HG02885 (cell line): ENCODE data around the gene TJAP1.

Experiments used
- ATAC-seq: cut with Tn5 transposase; IDR thresholded peaks from one replicate; pipeline ENCODE4 v1.9.1; 2021; ENCODE audit warnings: mild to moderate bottlenecking; ENCODE audit not compliant: unreplicated experiment, poor library complexity

Gene TJAP1, protein sequence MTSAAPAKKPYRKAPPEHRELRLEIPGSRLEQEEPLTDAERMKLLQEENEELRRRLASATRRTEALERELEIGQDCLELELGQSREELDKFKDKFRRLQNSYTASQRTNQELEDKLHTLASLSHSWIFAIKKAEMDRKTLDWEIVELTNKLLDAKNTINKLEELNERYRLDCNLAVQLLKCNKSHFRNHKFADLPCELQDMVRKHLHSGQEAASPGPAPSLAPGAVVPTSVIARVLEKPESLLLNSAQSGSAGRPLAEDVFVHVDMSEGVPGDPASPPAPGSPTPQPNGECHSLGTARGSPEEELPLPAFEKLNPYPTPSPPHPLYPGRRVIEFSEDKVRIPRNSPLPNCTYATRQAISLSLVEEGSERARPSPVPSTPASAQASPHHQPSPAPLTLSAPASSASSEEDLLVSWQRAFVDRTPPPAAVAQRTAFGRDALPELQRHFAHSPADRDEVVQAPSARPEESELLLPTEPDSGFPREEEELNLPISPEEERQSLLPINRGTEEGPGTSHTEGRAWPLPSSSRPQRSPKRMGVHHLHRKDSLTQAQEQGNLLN

DNA sequence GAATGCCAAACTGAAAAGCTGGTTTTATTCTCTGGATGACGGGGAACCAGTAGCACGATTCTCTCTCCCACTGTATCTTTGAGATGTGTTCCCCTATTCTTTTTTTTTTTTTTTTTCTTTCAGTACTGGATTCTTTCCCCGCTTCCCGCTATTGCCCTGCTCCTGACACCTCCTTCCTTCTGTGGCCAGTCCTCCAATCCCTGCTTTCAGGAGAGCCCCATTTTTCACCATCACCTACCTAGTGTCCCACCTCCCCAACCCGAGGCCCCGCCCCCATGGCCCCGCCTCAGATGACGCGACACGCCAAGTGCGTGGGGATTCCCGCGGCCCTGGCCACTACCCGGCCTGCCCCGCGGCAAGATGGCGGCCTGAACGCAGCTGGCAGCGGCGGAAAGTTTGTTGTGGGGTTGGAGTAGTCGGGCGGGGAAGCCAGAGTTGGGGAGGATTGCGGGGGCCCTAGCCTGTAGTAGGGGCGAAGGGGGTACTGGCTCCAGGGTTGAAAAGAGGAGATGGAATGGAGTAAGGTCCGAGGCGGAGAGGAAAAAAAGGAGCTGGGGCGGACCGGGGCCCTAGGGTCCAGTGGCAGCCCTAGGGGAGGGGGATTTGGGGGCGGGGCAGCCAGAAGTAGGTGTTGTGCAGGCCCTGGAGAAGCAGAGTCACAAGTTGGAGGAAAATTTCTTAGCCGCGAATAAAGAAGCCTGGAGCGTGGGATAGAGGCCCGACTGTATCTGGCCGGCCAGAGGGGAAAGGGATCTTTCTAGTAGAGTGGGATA is at the start of gene TJAP1:
TSS of gene TJAP1 (plus strand) at position 336 of the 773 bp plus-strand sequence. CDS start 21,432 bp downstream, outside the sequence.
- ATAC-seq = peak; percentile 98

DNA sequence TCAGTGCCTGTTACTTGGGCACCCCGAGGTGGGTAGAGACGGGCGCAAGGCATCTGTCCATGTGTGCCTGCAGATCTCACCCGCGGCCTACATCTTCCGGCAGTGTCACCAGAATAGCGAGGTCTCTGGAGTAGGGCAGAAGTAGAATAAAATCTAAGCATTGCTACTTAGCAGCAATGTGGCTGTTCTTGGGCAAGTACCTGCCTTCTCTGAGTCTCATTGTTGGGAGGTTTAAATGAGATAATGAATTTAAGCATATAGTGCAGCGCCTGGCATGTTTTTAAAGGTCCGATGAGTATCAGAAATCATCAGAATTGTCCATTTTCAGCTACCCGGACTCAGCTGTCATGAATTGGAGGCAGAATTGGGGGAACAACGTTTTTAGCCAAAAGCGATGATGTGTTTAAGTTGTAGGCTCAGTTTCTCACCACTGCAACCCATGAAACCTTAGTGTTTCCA is 49.2 kb upstream of the TJAP1 start:
- ATAC-seq = no peak

DNA sequence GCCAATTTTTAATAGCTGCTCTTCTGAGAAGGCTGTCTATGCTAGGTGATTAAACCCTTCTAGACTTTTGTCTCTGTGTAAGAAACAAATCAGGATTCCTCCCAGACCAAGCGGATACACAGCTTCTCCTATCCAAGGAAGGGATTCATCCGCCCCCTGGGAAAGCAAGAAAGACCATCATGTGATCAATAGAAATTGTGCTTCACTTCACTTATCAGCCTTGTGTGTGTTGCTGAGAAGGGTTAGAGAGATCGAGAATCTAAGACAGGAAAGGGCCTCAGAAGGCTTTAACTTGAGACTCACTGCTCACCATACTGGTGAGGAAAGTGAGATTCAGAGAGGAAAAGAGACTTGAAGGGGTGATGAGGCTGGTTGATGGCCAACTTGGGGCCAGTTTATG is 48.5 kb upstream of the TJAP1 start:
- ATAC-seq = no peak

DNA sequence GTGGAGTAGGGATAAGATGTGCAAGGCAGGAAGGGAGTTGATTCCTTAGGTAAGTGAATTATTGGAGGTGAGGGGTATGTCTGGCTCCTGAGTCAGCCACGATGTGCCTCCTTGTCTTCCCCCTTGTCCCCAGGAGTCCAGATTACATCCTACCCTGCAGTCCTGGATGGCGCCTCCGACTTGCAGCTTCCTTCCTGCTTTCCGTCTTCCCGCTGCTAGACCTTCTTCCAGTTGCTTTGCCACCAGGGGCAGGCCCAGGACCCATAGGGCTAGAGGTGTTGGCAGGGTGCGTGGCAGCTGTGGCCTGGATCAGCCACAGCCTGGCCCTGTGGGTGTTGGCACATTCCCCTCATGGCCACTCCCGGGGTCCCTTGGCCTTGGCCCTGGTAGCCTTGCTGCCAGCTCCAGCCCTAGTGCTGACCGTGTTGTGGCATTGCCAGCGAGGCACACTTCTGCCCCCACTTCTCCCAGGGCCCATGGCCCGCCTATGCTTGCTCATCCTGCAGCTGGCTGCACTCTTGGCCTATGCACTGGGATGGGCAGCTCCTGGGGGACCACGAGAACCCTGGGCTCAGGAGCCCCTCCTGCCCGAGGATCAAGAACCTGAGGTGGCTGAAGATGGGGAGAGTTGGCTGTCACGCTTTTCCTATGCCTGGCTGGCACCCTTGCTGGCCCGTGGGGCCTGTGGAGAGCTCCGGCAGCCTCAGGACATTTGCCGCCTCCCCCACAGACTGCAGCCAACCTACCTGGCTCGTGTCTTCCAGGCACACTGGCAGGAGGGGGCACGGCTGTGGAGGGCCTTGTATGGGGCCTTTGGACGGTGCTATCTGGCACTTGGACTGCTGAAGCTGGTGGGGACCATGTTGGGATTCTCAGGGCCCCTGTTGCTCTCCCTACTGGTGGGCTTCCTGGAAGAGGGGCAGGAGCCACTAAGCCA is 45.1 kb upstream of the TJAP1 start:
- ATAC-seq = no peak

DNA sequence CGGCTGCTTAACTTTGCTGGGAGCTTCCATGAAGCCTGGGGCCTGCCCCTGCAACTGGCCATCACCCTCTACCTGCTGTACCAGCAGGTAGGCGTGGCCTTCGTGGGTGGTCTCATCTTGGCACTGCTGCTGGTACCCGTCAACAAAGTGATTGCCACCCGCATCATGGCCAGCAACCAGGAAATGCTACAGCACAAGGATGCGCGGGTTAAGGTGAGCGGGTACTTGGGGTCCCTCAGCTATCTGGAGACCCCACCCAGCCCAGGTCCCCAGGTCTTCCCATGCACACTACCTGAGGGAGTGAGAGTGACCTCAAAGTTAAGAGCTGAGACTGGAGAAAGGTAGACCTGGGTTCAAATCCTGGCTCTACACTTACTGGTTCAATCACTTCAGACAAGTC is 44.2 kb upstream of the TJAP1 start:
- no peak for ATAC-seq

DNA sequence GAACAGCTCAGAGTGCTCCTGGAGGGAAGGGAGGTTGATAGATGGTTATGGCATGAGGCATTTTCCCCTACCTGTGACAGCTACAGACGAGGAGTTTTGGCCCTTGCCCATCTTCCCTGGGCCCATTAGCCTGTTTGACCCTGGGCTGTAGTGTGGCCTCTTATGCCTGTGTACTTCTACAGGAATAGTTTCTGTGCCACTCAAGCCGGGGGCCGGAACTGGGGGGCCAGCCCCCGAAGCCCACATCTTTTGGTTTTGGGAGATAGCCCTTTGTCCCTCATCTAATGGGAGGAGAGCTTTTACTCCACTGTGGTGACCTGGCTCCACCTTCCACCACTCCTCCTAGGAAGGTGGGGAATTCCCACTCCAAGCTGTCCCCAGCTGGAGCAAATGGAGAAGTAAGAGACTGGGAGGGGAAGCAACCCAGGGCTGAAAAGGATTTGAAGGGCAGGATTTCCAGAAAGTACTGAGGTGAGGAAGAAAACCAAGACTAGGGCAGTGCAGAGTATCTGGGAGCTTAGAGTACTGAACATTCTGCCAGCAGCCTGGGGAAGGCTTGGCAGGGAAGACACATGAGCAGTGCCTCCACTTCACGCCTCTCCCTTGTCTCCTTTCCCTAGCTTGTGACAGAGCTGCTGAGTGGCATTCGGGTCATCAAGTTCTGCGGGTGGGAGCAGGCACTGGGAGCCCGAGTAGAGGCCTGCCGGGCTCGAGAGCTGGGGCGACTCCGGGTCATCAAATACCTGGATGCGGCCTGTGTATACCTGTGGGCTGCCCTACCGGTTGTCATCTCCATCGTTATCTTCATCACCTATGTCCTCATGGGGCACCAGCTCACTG is 43.1 kb upstream of the TJAP1 start:
- no peak for ATAC-seq

DNA sequence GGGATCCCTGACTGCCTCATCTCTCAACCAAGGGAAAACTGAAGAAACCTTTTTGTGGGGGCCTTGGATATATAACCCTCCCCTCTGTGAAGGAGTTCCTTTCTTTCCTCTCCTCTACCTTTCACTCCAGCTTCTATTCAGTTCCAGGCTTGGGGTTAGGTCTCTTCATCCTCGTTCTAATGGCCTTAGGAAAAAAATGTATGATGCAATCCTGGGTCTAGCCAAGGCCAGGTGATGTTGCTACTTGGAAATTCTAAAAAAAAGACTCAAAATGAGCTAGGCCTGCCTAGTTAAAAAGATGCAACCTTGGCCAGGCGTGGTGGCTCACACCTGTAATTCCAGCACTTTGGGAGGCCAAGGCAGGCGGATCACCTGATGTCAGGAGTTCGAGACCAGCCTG is 42.4 kb upstream of the TJAP1 start:
- ATAC-seq = no peak

DNA sequence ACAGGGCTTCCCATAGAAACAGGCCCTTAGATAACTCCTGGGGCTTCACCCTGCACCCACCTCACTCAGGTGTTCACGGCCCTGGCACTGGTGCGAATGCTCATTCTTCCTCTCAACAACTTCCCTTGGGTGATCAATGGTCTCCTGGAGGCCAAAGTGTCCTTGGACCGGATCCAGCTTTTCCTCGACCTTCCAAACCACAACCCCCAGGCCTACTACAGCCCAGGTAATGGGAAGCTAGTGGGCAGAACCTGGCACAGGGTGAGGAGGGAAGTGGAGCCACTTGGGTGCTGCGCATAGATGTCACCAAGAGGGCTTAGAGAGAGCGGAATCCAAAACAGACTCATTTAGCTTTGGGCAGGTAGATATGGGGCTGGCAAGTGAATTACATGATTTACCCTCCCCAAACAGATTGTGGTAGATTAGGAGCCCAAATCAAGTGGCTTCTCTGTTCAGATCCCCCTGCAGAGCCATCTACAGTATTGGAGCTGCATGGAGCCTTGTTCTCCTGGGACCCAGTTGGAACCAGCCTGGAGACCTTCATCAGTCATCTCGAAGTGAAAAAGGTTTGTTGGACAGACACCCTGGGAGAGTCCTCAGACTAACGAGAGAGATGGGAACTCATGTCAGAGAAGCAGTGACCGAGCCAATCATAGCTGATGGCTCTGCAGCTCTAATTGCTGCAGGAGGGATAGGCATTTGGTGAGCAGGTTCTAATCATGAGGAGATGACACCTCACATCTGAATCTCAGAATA is 41.5 kb upstream of the TJAP1 start:
- no peak for ATAC-seq

DNA sequence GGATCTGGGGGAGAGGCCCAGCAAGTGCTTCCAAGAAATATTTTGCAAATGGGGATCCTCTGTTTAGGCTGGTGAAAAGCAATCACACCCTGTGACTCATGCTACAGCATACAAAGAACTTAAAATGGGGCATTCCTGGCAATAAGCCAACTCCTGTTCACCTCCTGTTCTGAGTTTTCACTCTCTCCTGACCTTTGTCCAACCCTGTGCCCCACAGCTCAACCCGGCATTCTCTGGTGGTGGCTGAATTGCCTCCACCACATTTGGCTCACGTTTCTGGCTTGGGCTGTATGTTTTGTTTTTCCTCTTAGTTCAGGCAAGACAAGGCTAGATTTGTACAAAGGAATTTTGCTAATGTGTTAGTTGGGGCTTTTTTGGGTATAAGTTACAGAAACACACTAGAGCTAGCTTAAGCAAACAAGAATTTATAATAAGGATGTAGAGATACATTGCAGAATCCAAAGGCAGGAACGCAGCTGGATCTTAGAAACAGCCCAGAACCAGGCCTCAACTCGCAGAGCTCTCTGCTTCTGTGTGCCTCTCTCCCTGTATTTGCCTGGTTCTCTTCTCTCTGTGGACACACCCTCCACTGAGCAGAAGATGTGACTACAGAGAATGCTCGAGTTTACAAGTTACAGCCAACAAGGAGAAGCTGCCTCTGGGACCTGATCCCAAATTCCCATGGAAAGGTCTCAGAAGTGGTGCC is 40.6 kb upstream of the TJAP1 start:
- no peak for ATAC-seq

DNA sequence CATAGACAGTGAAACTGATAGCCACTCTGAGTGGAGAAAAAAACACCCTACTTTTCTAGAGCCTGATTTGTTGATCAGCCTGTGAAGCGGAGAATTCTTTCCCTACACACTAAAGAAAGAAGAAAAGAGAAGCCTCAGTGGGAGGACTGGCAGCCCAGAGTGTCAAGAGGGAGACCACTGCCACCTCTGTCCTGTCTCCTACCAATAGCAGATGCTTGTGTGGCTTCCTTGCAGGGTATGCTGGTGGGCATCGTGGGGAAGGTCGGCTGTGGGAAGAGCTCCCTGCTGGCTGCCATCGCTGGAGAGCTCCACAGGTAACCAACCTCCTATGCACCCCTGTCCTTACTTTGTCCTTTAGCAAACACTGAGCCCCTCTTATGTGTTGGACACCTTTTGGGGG is 39.7 kb upstream of the TJAP1 start:
- no peak for ATAC-seq

DNA sequence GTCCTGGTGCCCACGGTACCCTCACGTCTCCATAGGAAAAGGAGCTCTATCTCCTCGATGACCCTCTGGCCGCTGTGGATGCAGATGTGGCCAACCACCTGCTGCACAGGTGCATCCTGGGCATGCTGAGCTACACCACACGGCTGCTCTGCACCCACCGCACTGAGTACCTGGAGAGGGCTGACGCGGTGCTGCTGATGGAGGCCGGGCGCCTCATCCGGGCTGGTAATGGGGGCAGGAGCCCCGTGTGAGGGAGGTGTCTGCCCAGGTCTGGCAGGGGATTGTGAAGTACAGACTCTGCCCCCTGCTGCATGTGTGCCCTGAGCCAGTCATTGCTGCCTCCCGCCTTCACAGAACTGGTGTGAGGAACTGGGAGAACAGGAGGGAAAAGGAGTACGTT is 34.4 kb upstream of the TJAP1 start:
- no peak for ATAC-seq

DNA sequence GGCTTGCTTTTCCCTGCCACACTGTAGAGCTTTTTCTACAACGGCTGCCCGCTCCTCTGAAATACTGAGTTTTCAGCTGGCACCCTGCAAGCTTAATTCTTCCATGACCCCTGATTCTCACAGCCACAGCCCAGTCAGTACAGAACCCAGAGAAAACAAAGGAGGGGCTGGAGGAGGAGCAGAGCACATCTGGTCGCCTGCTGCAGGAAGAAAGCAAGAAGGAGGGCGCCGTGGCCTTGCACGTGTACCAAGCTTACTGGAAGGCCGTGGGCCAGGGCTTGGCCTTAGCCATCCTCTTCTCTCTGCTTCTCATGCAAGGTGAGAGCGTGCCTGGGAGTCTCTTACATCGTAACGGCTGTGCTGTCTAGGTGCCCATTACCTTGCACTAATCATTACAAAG is 33.3 kb upstream of the TJAP1 start:
- ATAC-seq = no peak

DNA sequence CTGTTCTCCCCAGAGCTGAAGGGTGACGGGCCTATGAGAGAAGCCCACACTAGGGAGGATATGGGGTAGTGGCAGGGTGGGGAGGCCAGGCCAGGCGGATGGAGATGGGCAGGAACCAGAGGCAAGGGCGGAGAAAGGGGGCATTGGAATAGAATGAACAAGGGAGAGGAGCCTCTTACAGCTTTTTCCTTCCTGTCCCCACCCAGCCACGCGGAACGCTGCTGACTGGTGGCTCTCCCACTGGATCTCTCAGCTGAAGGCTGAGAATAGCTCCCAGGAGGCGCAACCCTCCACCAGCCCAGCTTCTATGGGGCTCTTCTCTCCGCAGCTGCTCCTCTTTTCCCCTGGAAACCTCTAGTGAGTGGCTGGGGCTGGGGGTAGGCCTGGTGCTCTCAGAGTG is 32.8 kb upstream of the TJAP1 start:
- ATAC-seq = no peak

DNA sequence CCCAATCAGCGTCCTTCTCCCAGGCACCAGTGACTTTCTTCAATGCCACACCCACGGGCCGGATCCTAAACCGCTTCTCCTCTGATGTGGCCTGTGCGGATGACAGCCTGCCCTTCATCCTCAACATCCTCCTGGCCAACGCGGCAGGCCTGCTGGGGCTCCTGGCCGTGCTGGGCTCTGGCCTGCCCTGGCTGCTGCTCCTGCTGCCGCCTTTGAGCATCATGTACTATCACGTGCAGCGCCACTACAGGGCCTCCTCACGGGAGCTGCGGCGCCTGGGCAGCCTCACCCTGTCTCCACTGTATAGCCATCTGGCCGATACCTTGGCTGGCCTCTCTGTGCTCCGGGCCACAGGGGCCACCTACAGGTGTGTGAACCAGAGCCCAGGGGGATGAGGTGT is 31.8 kb upstream of the TJAP1 start:
- ATAC-seq = no peak

DNA sequence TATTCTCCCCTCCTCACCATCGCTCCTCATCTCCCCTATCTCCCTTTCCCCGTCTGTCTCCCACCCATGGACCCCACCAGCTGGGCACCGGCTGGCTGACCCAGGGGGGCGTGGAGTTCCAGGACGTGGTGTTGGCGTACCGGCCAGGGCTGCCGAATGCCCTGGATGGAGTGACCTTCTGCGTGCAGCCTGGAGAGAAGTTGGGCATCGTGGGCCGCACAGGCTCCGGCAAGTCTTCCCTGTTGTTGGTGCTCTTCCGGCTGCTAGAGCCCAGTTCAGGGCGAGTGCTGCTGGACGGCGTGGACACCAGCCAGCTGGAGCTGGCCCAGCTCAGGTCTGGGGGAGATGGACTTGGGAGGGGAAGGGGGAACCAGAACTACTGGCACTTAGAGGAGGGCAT is 29.8 kb upstream of the TJAP1 start:
- no peak for ATAC-seq

DNA sequence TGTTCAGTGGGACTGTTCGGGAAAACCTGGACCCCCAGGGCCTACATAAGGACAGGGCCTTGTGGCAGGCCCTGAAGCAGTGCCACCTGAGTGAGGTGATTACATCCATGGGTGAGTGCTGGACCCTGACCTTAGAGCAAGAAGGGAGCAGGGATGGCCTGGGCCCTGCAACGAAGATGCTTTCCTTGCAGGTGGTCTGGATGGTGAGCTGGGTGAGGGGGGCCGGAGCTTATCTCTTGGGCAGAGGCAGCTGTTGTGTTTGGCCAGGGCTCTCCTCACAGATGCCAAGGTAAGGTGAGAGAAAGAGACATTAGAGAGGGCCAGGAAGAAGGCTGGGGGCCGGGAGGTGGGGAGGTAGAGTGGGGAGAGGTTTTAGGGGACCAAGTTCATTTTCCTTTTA is 28.5 kb upstream of the TJAP1 start:
- no peak for ATAC-seq

DNA sequence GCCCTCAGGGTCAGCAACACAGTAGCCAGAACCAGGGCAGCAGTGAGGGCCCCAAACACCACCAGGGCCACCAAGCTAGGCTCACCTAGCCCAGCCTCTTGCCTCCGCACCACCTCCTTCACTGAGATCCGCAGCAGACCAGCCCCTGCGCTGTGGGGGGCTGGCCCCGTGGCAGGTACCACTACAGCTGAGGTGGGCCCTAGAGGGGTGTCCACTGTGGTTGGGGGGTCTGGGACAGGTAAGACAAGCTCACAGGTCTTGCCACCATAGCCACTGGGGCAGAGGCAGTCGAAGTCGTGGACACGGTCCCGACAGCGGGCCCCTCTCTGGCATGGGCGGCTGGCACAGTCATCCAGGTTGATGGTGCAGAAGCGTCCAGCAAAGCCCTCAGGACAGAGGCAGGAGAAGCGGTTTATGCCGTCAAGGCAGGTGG is 26.7 kb upstream of the TJAP1 start:
- ATAC-seq = no peak

DNA sequence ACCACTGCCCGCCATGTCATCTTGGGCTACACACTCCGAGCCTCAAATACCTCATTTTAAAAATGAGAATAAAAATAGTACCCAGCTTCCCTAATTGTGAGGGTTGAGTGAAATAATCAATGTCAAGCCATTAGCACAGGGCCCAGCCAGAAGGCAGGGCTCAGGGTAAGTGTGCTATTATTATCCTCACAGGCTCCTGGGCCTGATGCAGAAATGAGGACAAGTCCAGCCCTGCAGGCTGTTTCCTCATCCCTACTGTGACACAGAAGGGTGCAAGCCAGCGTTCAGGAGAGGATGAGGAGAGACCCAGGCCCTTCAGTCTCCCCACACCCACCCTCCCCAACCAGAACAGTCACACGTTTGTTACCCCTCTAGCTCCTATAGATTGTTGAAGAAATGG is 26.0 kb upstream of the TJAP1 start:
- no peak for ATAC-seq
